ENCODE results near the gene CDKL1. TPM values are rescaled to one million over a fixed set of nuclear protein-coding genes. Genes with fewer than 3 reads are reported as not detected.
A peak's percentile ranks its signal among the peaks of the same experiment; 100 is the strongest.

Gene CDKL1
- total RNA-seq, 1 donor, result 10.5 TPM

GRCh38 chr14:50350975-50351374, 45.7 kb downstream of the CDKL1 start:
- DNase-seq (ENCODE audit: insufficient read length, low spot score, missing footprints), result no peak
- Histone ChIP-seq H3K27ac (ENCODE audit: low read depth, low read length) (no peak overlapping the region), H4K20me1 (ENCODE audit: insufficient read depth, low read length) (no peaks in the 10 kb centered on the region), H3K36me3 (ENCODE audit: insufficient read depth, low read length) (no peaks in the 10 kb centered on the region), H3K79me2 (ENCODE audit: insufficient read depth, low read length) (no peaks in the 10 kb centered on the region), H3K27me3 (ENCODE audit: insufficient read depth, low read length) (no peaks in the 10 kb centered on the region), H3K4me2 (ENCODE audit: insufficient read depth, low read length) (no peak overlapping the region), H3K4me1 (ENCODE audit: insufficient read depth, low read length) (peaks cover 22% of the 10 kb centered on the region), H3K4me3 (ENCODE audit: insufficient read depth, low read length) (no peak overlapping the region), H3K9me3 (ENCODE audit: low read depth, low read length) (no peaks in the 10 kb centered on the region), H2AFZ (ENCODE audit: low read length) (no peak overlapping the region)
- TF ChIP-seq, protein P1, sequence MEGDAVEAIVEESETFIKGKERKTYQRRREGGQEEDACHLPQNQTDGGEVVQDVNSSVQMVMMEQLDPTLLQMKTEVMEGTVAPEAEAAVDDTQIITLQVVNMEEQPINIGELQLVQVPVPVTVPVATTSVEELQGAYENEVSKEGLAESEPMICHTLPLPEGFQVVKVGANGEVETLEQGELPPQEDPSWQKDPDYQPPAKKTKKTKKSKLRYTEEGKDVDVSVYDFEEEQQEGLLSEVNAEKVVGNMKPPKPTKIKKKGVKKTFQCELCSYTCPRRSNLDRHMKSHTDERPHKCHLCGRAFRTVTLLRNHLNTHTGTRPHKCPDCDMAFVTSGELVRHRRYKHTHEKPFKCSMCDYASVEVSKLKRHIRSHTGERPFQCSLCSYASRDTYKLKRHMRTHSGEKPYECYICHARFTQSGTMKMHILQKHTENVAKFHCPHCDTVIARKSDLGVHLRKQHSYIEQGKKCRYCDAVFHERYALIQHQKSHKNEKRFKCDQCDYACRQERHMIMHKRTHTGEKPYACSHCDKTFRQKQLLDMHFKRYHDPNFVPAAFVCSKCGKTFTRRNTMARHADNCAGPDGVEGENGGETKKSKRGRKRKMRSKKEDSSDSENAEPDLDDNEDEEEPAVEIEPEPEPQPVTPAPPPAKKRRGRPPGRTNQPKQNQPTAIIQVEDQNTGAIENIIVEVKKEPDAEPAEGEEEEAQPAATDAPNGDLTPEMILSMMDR (IDR thresholded peaks at IDR 0.05; ENCODE audit: extremely low read depth, low read depth, low read length), result no peak

DNA sequence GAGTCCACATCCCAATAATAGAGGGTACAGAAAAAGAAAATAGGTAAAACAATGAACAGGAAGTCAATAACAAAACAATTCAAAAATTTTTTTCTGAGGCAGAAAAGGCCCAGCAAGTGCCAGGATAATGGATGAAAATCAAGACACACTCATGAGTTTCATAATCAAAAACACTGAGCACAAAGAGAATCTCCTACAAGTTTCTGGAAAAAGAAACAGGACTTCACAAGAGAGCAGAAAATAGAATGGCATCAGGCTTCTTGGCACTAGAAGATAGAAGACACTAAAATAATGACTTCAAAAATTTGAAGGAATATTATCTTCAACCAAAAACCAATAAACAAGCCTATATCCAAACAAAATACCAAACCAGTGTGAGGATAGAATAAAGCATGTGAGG, 47.7 kb downstream of the CDKL1 start:
- no peak overlapping the region for H2AFZ ChIP-seq (ENCODE audit: low read length)
- H3K4me1 ChIP-seq (ENCODE audit: insufficient read depth, low read length), result peaks cover 38% of the 10 kb centered on the region
- no peak for DNase-seq (ENCODE audit: insufficient read length, low spot score, missing footprints)
- TF ChIP-seq, protein P1 (IDR thresholded peaks at IDR 0.05; ENCODE audit: extremely low read depth, low read depth, low read length), result no peak
- no peaks in the 10 kb centered on the region for H3K27me3 ChIP-seq (ENCODE audit: insufficient read depth, low read length)
- H3K36me3 ChIP-seq (ENCODE audit: insufficient read depth, low read length), result no peaks in the 10 kb centered on the region
- no peak overlapping the region for H3K4me2 ChIP-seq (ENCODE audit: insufficient read depth, low read length)
- no peaks in the 10 kb centered on the region for H4K20me1 ChIP-seq (ENCODE audit: insufficient read depth, low read length)
- H3K79me2 ChIP-seq (ENCODE audit: insufficient read depth, low read length), result no peaks in the 10 kb centered on the region
- H3K9me3 ChIP-seq (ENCODE audit: low read depth, low read length), result no peaks in the 10 kb centered on the region
- no peak overlapping the region for H3K4me3 ChIP-seq (ENCODE audit: insufficient read depth, low read length)
- H3K27ac ChIP-seq (ENCODE audit: low read depth, low read length), result no peak overlapping the region

GRCh38 chr14:50347521-50347920, 49.2 kb downstream of the CDKL1 start:
- Histone ChIP-seq H3K9me3 (ENCODE audit: low read depth, low read length) (no peaks in the 10 kb centered on the region), H4K20me1 (ENCODE audit: insufficient read depth, low read length) (no peaks in the 10 kb centered on the region), H3K4me1 (ENCODE audit: insufficient read depth, low read length) (peaks cover 49% of the 10 kb centered on the region), H3K27ac (ENCODE audit: low read depth, low read length) (peak overlapping the region; percentile 46), H3K27me3 (ENCODE audit: insufficient read depth, low read length) (no peaks in the 10 kb centered on the region), H3K4me2 (ENCODE audit: insufficient read depth, low read length) (no peak overlapping the region), H3K4me3 (ENCODE audit: insufficient read depth, low read length) (no peak overlapping the region), H3K79me2 (ENCODE audit: insufficient read depth, low read length) (no peaks in the 10 kb centered on the region), H2AFZ (ENCODE audit: low read length) (peak overlapping the region; percentile 34), H3K36me3 (ENCODE audit: insufficient read depth, low read length) (no peaks in the 10 kb centered on the region)
- TF ChIP-seq, protein P1 (IDR thresholded peaks at IDR 0.05; ENCODE audit: extremely low read depth, low read depth, low read length), result no peak
- DNase-seq (ENCODE audit: insufficient read length, low spot score, missing footprints), result no peak

GRCh38 chr14:50345846-50346422, 50.7 kb downstream of the CDKL1 start:
- no peaks in the 10 kb centered on the region for H3K79me2 ChIP-seq (ENCODE audit: insufficient read depth, low read length)
- TF ChIP-seq, protein P1 (IDR thresholded peaks at IDR 0.05; ENCODE audit: extremely low read depth, low read depth, low read length), result no peak
- H3K27me3 ChIP-seq (ENCODE audit: insufficient read depth, low read length), result no peaks in the 10 kb centered on the region
- no peaks in the 10 kb centered on the region for H3K9me3 ChIP-seq (ENCODE audit: low read depth, low read length)
- H3K4me1 ChIP-seq (ENCODE audit: insufficient read depth, low read length), result peaks cover 48% of the 10 kb centered on the region
- no peaks in the 10 kb centered on the region for H3K36me3 ChIP-seq (ENCODE audit: insufficient read depth, low read length)
- no peak overlapping the region for H2AFZ ChIP-seq (ENCODE audit: low read length)
- no peaks in the 10 kb centered on the region for H4K20me1 ChIP-seq (ENCODE audit: insufficient read depth, low read length)
- no peak overlapping the region for H3K27ac ChIP-seq (ENCODE audit: low read depth, low read length)
- no peak for DNase-seq (ENCODE audit: insufficient read length, low spot score, missing footprints)
- H3K4me2 ChIP-seq (ENCODE audit: insufficient read depth, low read length), result no peak overlapping the region
- no peak overlapping the region for H3K4me3 ChIP-seq (ENCODE audit: insufficient read depth, low read length)

All from osteoblast (primary cell).